ENCODE results near the gene ARMC3. TPM values are rescaled to one million over a fixed set of nuclear protein-coding genes. Genes with fewer than 3 reads are reported as not detected.

The ARMC3 gene
- total RNA-seq, 1 experiment from 2014 or later, result 0.09 TPM

- Histone ChIP-seq H2AK5ac (ENCODE audit: insufficient read length, low read length) (no peak overlapping the region), H3K4me1 (ENCODE audit: insufficient read depth, low read length) (no peaks in the 10 kb centered on the region), H2BK12ac (ENCODE audit: insufficient read length, low read depth, low read length) (no peak overlapping the region), H3K23me2 (ENCODE audit: insufficient read length, low read depth, low read length, poor library complexity, severe bottlenecking) (no peaks in the 10 kb centered on the region), H4K8ac (replicated peaks; ENCODE audit: insufficient read length, low read depth, low read length) (no peak overlapping the region), H3K27ac (ENCODE audit: insufficient read length, low read depth, low read length) (no peak overlapping the region), H2AFZ (ENCODE audit: low read length) (no peak overlapping the region), H3K27me3 (ENCODE audit: insufficient read depth, low read length) (no peaks in the 10 kb centered on the region), H4K5ac (ENCODE audit: insufficient read length, low read depth, low read length) (no peak overlapping the region), H3K4me2 (ENCODE audit: insufficient read depth, insufficient read length, low read length) (no peak overlapping the region), H2BK20ac (ENCODE audit: low read depth, low read length, poor library complexity, severe bottlenecking) (no peak overlapping the region), H3K4ac (ENCODE audit: low read depth, low read length) (no peak overlapping the region), H2BK15ac (ENCODE audit: low read depth, low read length) (no peak overlapping the region), H3K9ac (ENCODE audit: extremely low read depth, insufficient read length, low read length) (no peak overlapping the region), H2BK120ac (ENCODE audit: low read depth, low read length, poor library complexity, severe bottlenecking) (no peak overlapping the region), H3K14ac (ENCODE audit: insufficient read depth, low read length) (no peak overlapping the region), H3K56ac (ENCODE audit: insufficient read length, low read depth, low read length) (no peak overlapping the region), H4K20me1 (ENCODE audit: control insufficient read depth, insufficient read depth, insufficient read length) (no peaks in the 10 kb centered on the region), H2BK5ac (ENCODE audit: insufficient read length, low read length) (no peak overlapping the region), H3T11ph (ENCODE audit: low read length) (no peak overlapping the region), H3K18ac (ENCODE audit: insufficient read length, low read depth, low read length) (no peak overlapping the region), H3K23ac (ENCODE audit: insufficient read length, low read depth, low read length) (no peak overlapping the region), H4K91ac (ENCODE audit: insufficient read length, low read depth, low read length) (no peak overlapping the region), H3K79me2 (ENCODE audit: insufficient read depth, low read length) (no peaks in the 10 kb centered on the region), H3K9me3 (ENCODE audit: control insufficient read depth, low read depth, low read length) (no peaks in the 10 kb centered on the region), H3K79me1 (ENCODE audit: insufficient read depth, low read depth, low read length, poor library complexity, severe bottlenecking) (no peaks in the 10 kb centered on the region)
- H3K27ac Mint-ChIP-seq, result no peak overlapping the region
- no peaks in the 10 kb centered on the region for H3K27me3 Mint-ChIP-seq (ENCODE audit: low read depth)
- peaks cover 3 to 6% of the 10 kb centered on the region in 2 experiments; a peak in 1 of 4 replicates for H3K4me1 Mint-ChIP-seq
- no peak overlapping the region for H3K4me3 Mint-ChIP-seq
- no peak for TF ChIP-seq CTCF (conservative IDR thresholded peaks at IDR 0.05)
- WGBS (ENCODE audit: extremely low coverage, insufficient read length, low lambda C conversion rate), result no CpG with 5 or more reads among the region's 3 CpGs
- DNase-seq, result no peak
- H3K36me3 Mint-ChIP-seq (ENCODE audit: insufficient read depth in 1 of 3, low read depth in 3 of 3), result peaks cover 0 to 4% (median 0%) of the 10 kb centered on the region in 3 experiments; a peak in 2 of 7 replicates
- peaks cover 0 to 3% of the 10 kb centered on the region in 2 experiments; a peak in 1 of 5 replicates for H3K9me3 Mint-ChIP-seq
Observed at GRCh38 chr10:22959950-22960349, 32.1 kb downstream of the ARMC3 start.

All from H9 (cell line).